GM06990 (cell line): Measurements from ENCODE around the gene STAB2.

ENCODE experiments used
- DNase-seq: peaks from one replicate; pipeline ENCODE4 v3.0.0-alpha.2; 2011; ENCODE audit not compliant: insufficient read length; ENCODE audit errors: extremely low read depth
- H3K27me3 ChIP-seq: replicated peaks from 2 replicates; pipeline ENCODE4 v1.6.0; 2011; ENCODE audit warnings: low read length; ENCODE audit not compliant: control insufficient read depth, insufficient read depth
- H3K36me3 ChIP-seq: 2 replicates; pipeline ENCODE4 v1.5.1; 2011; ENCODE audit warnings: low read length; ENCODE audit not compliant: control insufficient read depth, insufficient read depth
- H3K4me3 ChIP-seq: replicated peaks from 2 replicates; pipeline ENCODE4 v1.5.1; 2011; ENCODE audit warnings: low read depth, mild to moderate bottlenecking, control low read depth, low read length
- TF ChIP-seq, protein P1 (sequence below): IDR thresholded peaks from 2 replicates; pipeline ENCODE4 v1.5.1; 2011; ENCODE audit warnings: low read length, control low read depth, mild to moderate bottlenecking, inconsistent platforms; ENCODE audit not compliant: insufficient read depth, poor library complexity, severe bottlenecking

The STAB2 gene

DNA sequence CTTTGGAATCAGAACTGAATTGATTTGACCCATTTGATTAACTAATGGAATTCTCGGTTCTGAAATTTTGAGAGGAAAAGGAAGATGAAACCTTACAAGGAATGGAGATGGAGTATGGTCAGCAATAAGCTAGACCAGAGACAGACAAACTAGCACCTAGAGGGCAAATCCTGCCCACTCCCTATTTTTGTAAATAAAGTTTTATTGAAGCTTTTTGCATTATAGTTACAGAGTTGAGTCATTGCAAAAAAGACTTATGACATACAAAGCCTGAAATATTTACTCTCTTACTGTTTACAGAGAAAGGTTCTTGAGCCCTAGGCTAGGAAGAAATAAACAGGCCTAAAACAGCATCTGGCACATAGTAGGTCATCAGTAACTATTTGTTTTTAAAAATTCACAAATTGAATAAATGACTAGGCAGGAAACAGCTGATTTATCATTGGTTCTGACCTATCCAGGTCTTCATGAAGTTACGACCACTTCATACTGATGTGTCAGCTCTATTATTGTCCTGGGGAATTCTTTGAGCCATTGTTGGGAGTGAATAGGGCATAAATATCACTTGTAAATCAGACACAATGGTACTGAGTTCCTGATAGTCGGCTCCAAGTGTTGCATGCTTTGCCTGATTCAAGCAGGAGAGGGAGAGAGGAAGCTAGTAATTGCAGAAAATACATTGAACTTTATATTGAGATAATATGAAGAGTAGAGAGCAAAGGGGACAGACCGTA, 14.6 kb upstream of the STAB2 start:
- DNase-seq = no peak
- no peak overlapping the region for H3K4me3 ChIP-seq
- TF ChIP-seq, protein P1, sequence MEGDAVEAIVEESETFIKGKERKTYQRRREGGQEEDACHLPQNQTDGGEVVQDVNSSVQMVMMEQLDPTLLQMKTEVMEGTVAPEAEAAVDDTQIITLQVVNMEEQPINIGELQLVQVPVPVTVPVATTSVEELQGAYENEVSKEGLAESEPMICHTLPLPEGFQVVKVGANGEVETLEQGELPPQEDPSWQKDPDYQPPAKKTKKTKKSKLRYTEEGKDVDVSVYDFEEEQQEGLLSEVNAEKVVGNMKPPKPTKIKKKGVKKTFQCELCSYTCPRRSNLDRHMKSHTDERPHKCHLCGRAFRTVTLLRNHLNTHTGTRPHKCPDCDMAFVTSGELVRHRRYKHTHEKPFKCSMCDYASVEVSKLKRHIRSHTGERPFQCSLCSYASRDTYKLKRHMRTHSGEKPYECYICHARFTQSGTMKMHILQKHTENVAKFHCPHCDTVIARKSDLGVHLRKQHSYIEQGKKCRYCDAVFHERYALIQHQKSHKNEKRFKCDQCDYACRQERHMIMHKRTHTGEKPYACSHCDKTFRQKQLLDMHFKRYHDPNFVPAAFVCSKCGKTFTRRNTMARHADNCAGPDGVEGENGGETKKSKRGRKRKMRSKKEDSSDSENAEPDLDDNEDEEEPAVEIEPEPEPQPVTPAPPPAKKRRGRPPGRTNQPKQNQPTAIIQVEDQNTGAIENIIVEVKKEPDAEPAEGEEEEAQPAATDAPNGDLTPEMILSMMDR = no peak
- no peaks in the 10 kb centered on the region for H3K36me3 ChIP-seq
- no peaks in the 10 kb centered on the region; the same call in 1 of the 2 replicates for H3K27me3 ChIP-seq

DNA sequence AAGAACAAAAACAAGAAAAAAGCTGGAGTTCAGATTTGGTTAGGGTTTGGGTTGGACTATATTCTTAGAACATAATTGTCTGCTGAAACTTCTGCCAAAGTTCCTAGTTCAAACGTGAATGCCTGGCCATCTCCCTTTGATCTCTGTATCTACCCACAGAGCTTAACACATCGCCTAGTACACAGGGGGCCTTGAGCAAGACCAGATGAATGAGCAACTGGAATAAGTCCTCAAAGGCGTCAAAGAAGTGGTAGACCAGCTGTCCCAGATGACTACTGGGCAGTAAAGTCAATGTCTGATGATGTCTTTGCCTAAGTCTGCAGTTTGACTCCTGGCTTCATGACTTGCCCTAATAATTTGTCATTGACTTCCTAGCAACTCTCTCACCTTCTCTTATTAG, 13.9 kb upstream of the STAB2 start:
- Histone ChIP-seq H3K36me3 (no peaks in the 10 kb centered on the region), H3K4me3 (no peak overlapping the region), H3K27me3 (no peaks in the 10 kb centered on the region; the same call in 1 of the 2 replicates)
- DNase-seq = no peak
- TF ChIP-seq, protein P1 = no peak

DNA sequence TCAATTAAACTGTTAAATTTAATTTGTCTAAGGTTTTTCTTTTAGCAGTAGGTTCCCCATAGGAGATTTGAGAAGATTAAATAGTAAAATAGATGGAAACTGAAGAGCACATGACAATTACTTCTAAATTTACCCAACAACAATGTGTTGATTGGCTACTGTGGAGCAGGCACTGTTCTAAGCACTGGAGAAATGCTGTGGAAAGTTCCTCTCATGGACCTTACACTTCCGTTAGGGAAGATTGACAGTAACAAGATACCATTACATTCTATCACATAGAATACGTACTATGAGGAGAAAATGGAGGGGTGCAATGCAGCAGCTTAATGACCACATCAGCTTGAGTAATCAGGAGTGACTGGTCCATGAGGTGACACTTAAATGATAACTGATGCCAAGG, 8.1 kb upstream of the STAB2 start:
- no peak for DNase-seq
- Histone ChIP-seq H3K27me3 (no peaks in the 10 kb centered on the region), H3K36me3 (no peaks in the 10 kb centered on the region), H3K4me3 (no peak overlapping the region)
- TF ChIP-seq, protein P1 = no peak

DNA sequence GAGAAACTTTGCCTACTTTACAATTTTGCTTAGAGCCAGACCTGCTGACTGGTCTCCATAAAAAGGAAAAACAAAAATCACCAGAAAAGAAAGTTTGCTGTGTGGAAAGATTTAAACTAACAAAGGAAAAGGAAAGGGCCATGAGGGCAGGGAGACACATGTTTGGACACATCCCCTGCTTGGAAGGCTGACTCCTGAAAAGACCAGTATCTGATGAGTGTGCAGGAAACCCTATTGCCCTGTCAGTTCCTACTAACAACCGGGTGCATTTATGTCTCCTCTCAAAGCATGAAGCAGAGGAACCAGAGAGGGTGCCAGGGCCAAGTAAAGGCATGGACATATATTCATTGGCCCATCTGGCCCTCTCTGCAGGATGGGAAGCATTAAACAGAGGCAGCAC, 7.0 kb upstream of the STAB2 start:
- Histone ChIP-seq H3K27me3 (no peaks in the 10 kb centered on the region), H3K36me3 (no peaks in the 10 kb centered on the region)
- DNase-seq = no peak

DNA sequence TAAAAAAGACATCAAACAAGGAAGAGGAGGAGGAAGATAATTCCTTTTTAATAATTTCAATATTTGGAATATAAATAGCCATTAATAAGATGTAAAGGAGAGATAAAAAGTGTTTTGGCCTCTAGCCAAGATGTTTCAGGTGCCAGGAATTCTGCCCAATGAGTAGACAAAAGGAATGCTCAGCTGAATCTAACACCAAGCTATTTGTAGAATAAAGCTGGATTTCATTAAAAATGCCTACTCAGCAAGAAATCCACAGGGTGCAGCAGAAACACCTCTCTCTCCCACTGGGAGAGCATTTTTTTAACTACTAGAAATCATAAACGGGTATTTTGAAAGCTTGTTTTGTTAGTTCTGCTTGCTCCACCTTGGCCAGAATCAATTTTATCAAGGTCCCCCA, 4.1 kb upstream of the STAB2 start:
- no peak for DNase-seq
- Histone ChIP-seq H3K36me3 (no peaks in the 10 kb centered on the region), H3K27me3 (no peaks in the 10 kb centered on the region), H3K4me3 (no peak overlapping the region)
- TF ChIP-seq, protein P1 = no peak

More for the DNA sequence above, 7.0 kb upstream of the STAB2 start:
- H3K4me3 ChIP-seq = no peak overlapping the region
- TF ChIP-seq, protein P1 = no peak
